HG03139 (cell line): ENCODE data around the gene LOXL1.

Experiments
- ATAC-seq: cut with Tn5 transposase; IDR thresholded peaks from one replicate; pipeline ENCODE4 v1.9.1; 2021; ENCODE audit not compliant: unreplicated experiment

Gene LOXL1

GRCh38 chr15:73926219-73927002 is at the start of gene LOXL1:
Gene LOXL1 (plus strand): TSS chr15:73926462. CDS start chr15:73926784, 322 bp downstream.
- ATAC-seq, result no peak

- ATAC-seq, result no peak
These were observed 46.8 kb upstream of the LOXL1 start for GRCh38 chr15:73879426-73879825.

- ATAC-seq, result no peak
These were observed 44.5 kb upstream of the LOXL1 start for GRCh38 chr15:73881579-73882320.

- no peak for ATAC-seq
These were observed 43.4 kb upstream of the LOXL1 start for GRCh38 chr15:73882761-73883419.

GRCh38 chr15:73884159-73884558 is 42.1 kb upstream of the LOXL1 start:
- no peak for ATAC-seq

GRCh38 chr15:73885954-73886700 is 40.1 kb upstream of the LOXL1 start:
- no peak for ATAC-seq

GRCh38 chr15:73886717-73887345 is 39.4 kb upstream of the LOXL1 start:
- ATAC-seq, result no peak

GRCh38 chr15:73887481-73887880 is 38.8 kb upstream of the LOXL1 start:
- ATAC-seq, result no peak

GRCh38 chr15:73888224-73889041 is 37.8 kb upstream of the LOXL1 start:
- ATAC-seq, result no peak

GRCh38 chr15:73889053-73889761 is 37.1 kb upstream of the LOXL1 start:
- no peak for ATAC-seq

- ATAC-seq, result no peak
These were observed 36.5 kb upstream of the LOXL1 start for GRCh38 chr15:73889762-73890124.

GRCh38 chr15:73891328-73892315 is 34.6 kb upstream of the LOXL1 start:
- no peak for ATAC-seq

GRCh38 chr15:73892446-73893226 is 33.6 kb upstream of the LOXL1 start:
- ATAC-seq, result no peak

GRCh38 chr15:73894133-73894814 is 32.0 kb upstream of the LOXL1 start:
- no peak for ATAC-seq

- ATAC-seq, result no peak
These were observed 28.6 kb upstream of the LOXL1 start for GRCh38 chr15:73897441-73898261.
